Measurements from ENCODE around the gene TRPM2. TPM values are rescaled to one million over a fixed set of nuclear protein-coding genes. Genes with fewer than 3 reads are reported as not detected.

Gene TRPM2
- total and polyA plus RNA-seq, 2 donors (not counting 3 experiments of a cell fraction or from before 2014, with no cell fraction given), result not detected

DNA sequence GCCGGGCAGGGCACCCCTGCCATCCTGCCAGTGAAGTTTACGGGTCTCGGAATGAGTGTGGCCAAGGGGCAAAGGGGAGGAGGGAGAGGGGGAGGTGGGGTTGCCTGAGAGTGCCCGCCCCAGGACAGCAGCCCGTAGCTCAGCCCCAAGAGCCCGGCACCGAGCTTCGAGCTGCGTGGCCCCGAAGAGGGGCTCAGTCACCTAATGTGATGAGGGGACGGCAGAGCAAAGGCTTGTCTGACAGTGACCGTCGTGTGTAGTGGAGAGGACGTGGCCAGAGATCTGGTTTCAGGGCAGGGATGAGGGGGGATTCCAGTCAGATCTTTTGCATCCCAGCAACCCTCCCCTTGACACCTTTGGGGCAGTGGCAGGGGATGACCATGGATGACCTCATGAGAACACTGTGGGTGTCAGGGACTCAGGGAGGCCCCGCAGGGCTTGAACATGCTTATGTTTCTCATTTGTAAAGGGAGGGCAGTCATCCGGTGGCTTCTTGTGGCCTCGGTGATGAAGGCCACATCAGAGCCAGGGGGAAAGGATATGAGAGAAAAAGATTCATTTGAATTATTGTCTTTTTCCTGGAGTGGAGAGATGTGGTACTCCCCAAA lies 1.1 kb upstream of the TRPM2 start:
- Histone ChIP-seq H2AFZ (ENCODE audit: low read depth, low read length) (no peak overlapping the region), H3K36me3 (ENCODE audit: control insufficient read depth in 2 of 2, extremely low read depth in 1 of 2, insufficient read depth in 2 of 2, low read length in 2 of 2) (no peaks in the 10 kb centered on the region), H3K27ac (ENCODE audit: insufficient read depth, low read depth, low read length) (no peak overlapping the region), H3K4me3 (replicated peaks in 1 of 3; ENCODE audit: insufficient read depth in 1 of 3, low read depth in 1 of 3, low read length in 3 of 3) (no peak overlapping the region), H3K27me3 (ENCODE audit: control insufficient read depth in 2 of 2, insufficient read depth in 2 of 2, low read length in 2 of 2) (peaks cover 7 to 18% of the 10 kb centered on the region in 2 experiments), H3K9me3 (replicated peaks; ENCODE audit: control insufficient read depth, insufficient read depth, low read length) (no peaks in the 10 kb centered on the region), H3K79me2 (ENCODE audit: control insufficient read depth, insufficient read depth, low read length) (no peaks in the 10 kb centered on the region), H3K4me2 (ENCODE audit: insufficient read depth, low read length) (no peak overlapping the region), H3K9ac (replicated peaks; ENCODE audit: extremely low read depth, insufficient read depth, low read length) (no peak overlapping the region), H3K4me1 (ENCODE audit: control insufficient read depth, extremely low read depth, insufficient read depth, low read length) (no peaks in the 10 kb centered on the region), H4K20me1 (replicated peaks; ENCODE audit: control insufficient read depth, extremely low read depth, insufficient read depth, low read length) (no peaks in the 10 kb centered on the region), H3K9me1 (replicated peaks; ENCODE audit: control insufficient read depth, extremely low read depth, insufficient read depth, low read length) (no peaks in the 10 kb centered on the region)
- TF ChIP-seq GATA2 (IDR thresholded peaks at IDR 0.05; ENCODE audit: insufficient read depth, insufficient read length, low read depth, low read length) (no peak), POLR2A (IDR thresholded peaks at IDR 0.05; ENCODE audit: low read depth, low read length) (no peak), FOS (IDR thresholded peaks at IDR 0.05; ENCODE audit: borderline replicate concordance, insufficient read depth, low read length) (no peak), POLR2AphosphoS5 (IDR thresholded peaks at IDR 0.05; ENCODE audit: insufficient read depth, low read depth, low read length) (no peak), EZH2 (IDR thresholded peaks at IDR 0.05; ENCODE audit: borderline replicate concordance, low read depth, low read length, severe bottlenecking) (no peak), JUN (IDR thresholded peaks at IDR 0.05; ENCODE audit: borderline replicate concordance, insufficient read depth, insufficient read length, low read depth) (no peak), MYC (IDR thresholded peaks at IDR 0.05; ENCODE audit: low read depth, low read length) (no peak)
- TF ChIP-seq, protein P1, sequence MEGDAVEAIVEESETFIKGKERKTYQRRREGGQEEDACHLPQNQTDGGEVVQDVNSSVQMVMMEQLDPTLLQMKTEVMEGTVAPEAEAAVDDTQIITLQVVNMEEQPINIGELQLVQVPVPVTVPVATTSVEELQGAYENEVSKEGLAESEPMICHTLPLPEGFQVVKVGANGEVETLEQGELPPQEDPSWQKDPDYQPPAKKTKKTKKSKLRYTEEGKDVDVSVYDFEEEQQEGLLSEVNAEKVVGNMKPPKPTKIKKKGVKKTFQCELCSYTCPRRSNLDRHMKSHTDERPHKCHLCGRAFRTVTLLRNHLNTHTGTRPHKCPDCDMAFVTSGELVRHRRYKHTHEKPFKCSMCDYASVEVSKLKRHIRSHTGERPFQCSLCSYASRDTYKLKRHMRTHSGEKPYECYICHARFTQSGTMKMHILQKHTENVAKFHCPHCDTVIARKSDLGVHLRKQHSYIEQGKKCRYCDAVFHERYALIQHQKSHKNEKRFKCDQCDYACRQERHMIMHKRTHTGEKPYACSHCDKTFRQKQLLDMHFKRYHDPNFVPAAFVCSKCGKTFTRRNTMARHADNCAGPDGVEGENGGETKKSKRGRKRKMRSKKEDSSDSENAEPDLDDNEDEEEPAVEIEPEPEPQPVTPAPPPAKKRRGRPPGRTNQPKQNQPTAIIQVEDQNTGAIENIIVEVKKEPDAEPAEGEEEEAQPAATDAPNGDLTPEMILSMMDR (IDR thresholded peaks at IDR 0.05; ENCODE audit: extremely low read depth in 1 of 2, insufficient read depth in 1 of 2, low read depth in 1 of 2, low read length in 2 of 2), result no peak
- TF ChIP-seq, protein P2, sequence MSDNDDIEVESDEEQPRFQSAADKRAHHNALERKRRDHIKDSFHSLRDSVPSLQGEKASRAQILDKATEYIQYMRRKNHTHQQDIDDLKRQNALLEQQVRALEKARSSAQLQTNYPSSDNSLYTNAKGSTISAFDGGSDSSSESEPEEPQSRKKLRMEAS (IDR thresholded peaks at IDR 0.05; ENCODE audit: insufficient read depth, insufficient read length), result no peak
- BruUV-seq (replicated peaks), result no TSS peak
- DNase-seq (ENCODE audit: low read depth, low spot score) (no peak), FAIRE-seq (no peak)
- ChIA-PET CTCF (no interaction called here), POLR2A (no interaction called here)
- dilution Hi-C loops (cut with MboI; ENCODE audit: extremely low pct_ligation_motif_present, low sequenced_read_pairs) (no loop called here), intact Hi-C loops (cut with micrococcal nuclease) (no loop called here)

All from endothelial cell of umbilical vein (primary cell).